H9 (cell line): ENCODE results near the gene CFAP73. TPM values are rescaled to one million over a fixed set of nuclear protein-coding genes. Genes with fewer than 3 reads are reported as not detected.
A peak's percentile ranks its signal among the peaks of the same experiment; 100 is the strongest.

ENCODE experiments used
- DNase-seq: peaks from one replicate; pipeline ENCODE4 v3.0.0-alpha.2; 2017
- H2AFZ ChIP-seq: one replicate; pipeline ENCODE4 v1.6.1; 2013; ENCODE audit warnings: mild to moderate bottlenecking, low read length, control low read depth, moderate library complexity
- H2AK5ac ChIP-seq: 2 replicates; pipeline ENCODE4 v1.6.1; 2013; ENCODE audit warnings: low read length, control low read depth, mixed read lengths; ENCODE audit not compliant: insufficient read length
- H2BK120ac ChIP-seq: one replicate; pipeline ENCODE4 v1.6.1; 2013; ENCODE audit warnings: low read depth, mild to moderate bottlenecking, low read length, control low read depth, inconsistent platforms; ENCODE audit not compliant: poor library complexity, severe bottlenecking
- H2BK12ac ChIP-seq: 2 replicates; pipeline ENCODE4 v1.6.1; 2013; ENCODE audit warnings: low read length, control low read depth, mixed read lengths, low read depth; ENCODE audit not compliant: insufficient read length
- H2BK15ac ChIP-seq: 2 replicates; pipeline ENCODE4 v1.6.1; 2013; ENCODE audit warnings: low read depth, low read length, control low read depth
- H2BK20ac ChIP-seq: one replicate; pipeline ENCODE4 v1.6.1; 2013; ENCODE audit warnings: low read depth, mild to moderate bottlenecking, low read length, control low read depth, inconsistent platforms; ENCODE audit not compliant: poor library complexity, severe bottlenecking
- H2BK5ac ChIP-seq: 2 replicates; pipeline ENCODE4 v1.6.1; 2013; ENCODE audit warnings: low read length, control low read depth, mixed read lengths; ENCODE audit not compliant: insufficient read length
- H3K14ac ChIP-seq: 2 replicates; pipeline ENCODE4 v1.6.1; 2013; ENCODE audit warnings: low read length, control low read depth; ENCODE audit not compliant: insufficient read depth
- H3K18ac ChIP-seq: 2 replicates; pipeline ENCODE4 v1.6.1; 2013; ENCODE audit warnings: low read depth, mild to moderate bottlenecking, mixed read lengths, low read length, control low read depth; ENCODE audit not compliant: insufficient read length
- H3K23ac ChIP-seq: 2 replicates; pipeline ENCODE4 v1.6.1; 2013; ENCODE audit warnings: low read length, control low read depth, mixed read lengths, low read depth; ENCODE audit not compliant: insufficient read length
- H3K23me2 ChIP-seq: 2 replicates; pipeline ENCODE4 v1.6.1; 2013; ENCODE audit warnings: low read depth, mild to moderate bottlenecking, mixed read lengths, low read length, control low read depth; ENCODE audit not compliant: insufficient read length, poor library complexity, severe bottlenecking
- H3K27ac ChIP-seq: 2 replicates; pipeline ENCODE4 v1.5.1; 2013; ENCODE audit warnings: low read length, control low read depth, mixed read lengths, low read depth; ENCODE audit not compliant: insufficient read length
- H3K27me3 ChIP-seq: 2 replicates; pipeline ENCODE4 v1.6.1; 2013; ENCODE audit warnings: low read length, control low read depth, inconsistent platforms; ENCODE audit not compliant: insufficient read depth
- H3K4ac ChIP-seq: 2 replicates; pipeline ENCODE4 v1.6.1; 2013; ENCODE audit warnings: low read depth, mild to moderate bottlenecking, control low read depth, inconsistent platforms, low read length, moderate library complexity
- H3K4me1 ChIP-seq: 2 replicates; pipeline ENCODE4 v1.6.1; 2013; ENCODE audit warnings: low read length, control low read depth, inconsistent platforms; ENCODE audit not compliant: insufficient read depth
- H3K4me2 ChIP-seq: 2 replicates; pipeline ENCODE4 v1.6.1; 2013; ENCODE audit warnings: low read length, control low read depth, mixed read lengths; ENCODE audit not compliant: insufficient read length, insufficient read depth
- H3K56ac ChIP-seq: 2 replicates; pipeline ENCODE4 v1.6.1; 2013; ENCODE audit warnings: low read depth, mild to moderate bottlenecking, mixed read lengths, low read length, control low read depth; ENCODE audit not compliant: insufficient read length
- H3K79me1 ChIP-seq: 2 replicates; pipeline ENCODE4 v1.6.1; 2013; ENCODE audit warnings: low read depth, mild to moderate bottlenecking, moderate library complexity, low read length, control low read depth, inconsistent platforms; ENCODE audit not compliant: insufficient read depth, poor library complexity, severe bottlenecking
- H3K79me2 ChIP-seq: 2 replicates; pipeline ENCODE4 v1.6.1; 2013; ENCODE audit warnings: low read length, control low read depth, inconsistent platforms; ENCODE audit not compliant: insufficient read depth
- H3K9ac ChIP-seq: 2 replicates; pipeline ENCODE4 v1.6.1; 2013; ENCODE audit warnings: low read length, control low read depth, mixed read lengths; ENCODE audit not compliant: insufficient read length; ENCODE audit errors: extremely low read depth
- H3K9me3 ChIP-seq: one replicate; pipeline ENCODE4 v1.6.1; 2013; ENCODE audit warnings: low read depth, low read length, inconsistent platforms; ENCODE audit not compliant: control insufficient read depth
- H3T11ph ChIP-seq: one replicate; pipeline ENCODE4 v1.6.1; 2013; ENCODE audit warnings: mild to moderate bottlenecking, low read length, control low read depth, inconsistent platforms
- H4K20me1 ChIP-seq: one replicate; pipeline ENCODE4 v1.6.1; 2013; ENCODE audit not compliant: control insufficient read depth, insufficient read length, insufficient read depth
- H4K5ac ChIP-seq: 2 replicates; pipeline ENCODE4 v1.6.1; 2013; ENCODE audit warnings: low read depth, mild to moderate bottlenecking, mixed read lengths, low read length, control low read depth; ENCODE audit not compliant: insufficient read length
- H4K8ac ChIP-seq: replicated peaks from 2 replicates; pipeline ENCODE4 v1.6.1; 2013; ENCODE audit warnings: low read length, control low read depth, mixed read lengths, low read depth; ENCODE audit not compliant: insufficient read length
- H4K91ac ChIP-seq: 2 replicates; pipeline ENCODE4 v1.6.1; 2013; ENCODE audit warnings: low read depth, mild to moderate bottlenecking, moderate library complexity, mixed read lengths, low read length, control low read depth; ENCODE audit not compliant: insufficient read length
- H3K27ac Mint-ChIP-seq, 3 experiments: 2 replicates in 2 of 3; 3 replicates in 1 of 3; pipeline ENCODE4 v1.8.0; 2020 to 2021; ENCODE audit warnings: mixed read lengths in 3 of 3, mild to moderate bottlenecking in 1 of 3, moderate library complexity in 1 of 3
- H3K27me3 Mint-ChIP-seq: 2 replicates; pipeline ENCODE4 v1.8.0; 2021; ENCODE audit warnings: low read depth, mild to moderate bottlenecking, moderate library complexity, mixed read lengths
- H3K36me3 Mint-ChIP-seq, 3 experiments: 2 replicates in 2 of 3; 3 replicates in 1 of 3; pipeline ENCODE4 v1.8.0; 2020 to 2021; ENCODE audit warnings: low read depth in 3 of 3, mixed read lengths in 3 of 3; ENCODE audit not compliant: insufficient read depth in 1 of 3
- H3K4me1 Mint-ChIP-seq, 2 experiments: 2 replicates each; pipeline ENCODE4 v1.8.0; 2020; ENCODE audit warnings: mixed read lengths in 2 of 2
- H3K4me3 Mint-ChIP-seq, 2 experiments: 2 replicates in 1 of 2; 3 replicates in 1 of 2; pipeline ENCODE4 v1.8.0; 2020 to 2021; ENCODE audit warnings: mild to moderate bottlenecking in 2 of 2, mixed read lengths in 2 of 2, moderate library complexity in 1 of 2
- H3K9me3 Mint-ChIP-seq, 2 experiments: 2 replicates in 1 of 2; 3 replicates in 1 of 2; pipeline ENCODE4 v1.8.0; 2020; ENCODE audit warnings: mild to moderate bottlenecking in 2 of 2, mixed read lengths in 2 of 2, moderate library complexity in 1 of 2
- CTCF ChIP-seq: fragments of 200-600 bp; sonication (generic); conservative IDR thresholded peaks from 3 replicates; pipeline ENCODE4 v1.8.0; 2021; ENCODE audit warnings: antibody characterized with exemption, mild to moderate bottlenecking
- WGBS: extraction: QIAGEN DNeasy Blood & Tissue Kit; methylation state at CpG from one replicate; pipeline ENCODE4 v1.1.7; 2013; ENCODE audit warnings: missing lambda C conversion rate, low lambda C conversion rate, mixed read lengths; ENCODE audit not compliant: insufficient read length; ENCODE audit errors: extremely low coverage; 5-methylcytosine and 5-hydroxymethylcytosine counted together
- total RNA-seq: library from RNA; stranded (reverse); gene quantifications from 2 replicates; pipeline ENCODE4 v1.2.1, GENCODE V29; 2021

Gene CFAP73
- total RNA-seq, 1 experiment from 2014 or later: not detected

- H3K4me1 Mint-ChIP-seq: peaks cover 11 to 25% of the 10 kb centered on the region in 2 experiments
- Histone ChIP-seq H3K79me2 (no peaks in the 10 kb centered on the region), H3K4me1 (no peaks in the 10 kb centered on the region), H2AK5ac (no peak overlapping the region), H4K8ac (no peak overlapping the region), H2BK120ac (no peak overlapping the region), H2BK5ac (no peak overlapping the region), H3K9ac (no peak overlapping the region), H2BK20ac (no peak overlapping the region), H3K27ac (no peak overlapping the region), H3K18ac (no peak overlapping the region), H3T11ph (no peak overlapping the region), H4K20me1 (no peaks in the 10 kb centered on the region), H3K4ac (no peak overlapping the region), H3K14ac (no peak overlapping the region), H3K23ac (no peak overlapping the region), H3K9me3 (no peaks in the 10 kb centered on the region), H2BK15ac (no peak overlapping the region), H4K91ac (no peak overlapping the region), H3K56ac (no peak overlapping the region), H3K23me2 (peaks cover 3% of the 10 kb centered on the region), H3K27me3 (no peaks in the 10 kb centered on the region), H4K5ac (no peak overlapping the region), H2BK12ac (no peak overlapping the region), H3K79me1 (no peaks in the 10 kb centered on the region), H3K4me2 (no peak overlapping the region), H2AFZ (no peak overlapping the region)
- WGBS: no CpG with 5 or more reads among the region's 12 CpGs
- no peaks in the 10 kb centered on the region; the same call in 1 of the 2 replicates for H3K27me3 Mint-ChIP-seq
- H3K36me3 Mint-ChIP-seq: peaks cover 21 to 69% (median 65%) of the 10 kb centered on the region in 3 experiments
- no peak overlapping the region for H3K4me3 Mint-ChIP-seq
- H3K27ac Mint-ChIP-seq: peak overlapping the region in 1 of 3 experiments; percentile 62; a peak in 3 of 7 replicates
- DNase-seq: no peak
- H3K9me3 Mint-ChIP-seq: no peaks in the 10 kb centered on the region
- TF ChIP-seq CTCF: no peak
Measured at GRCh38 chr12:113163030-113163360, 13.5 kb downstream of the CFAP73 start.
